Measurements from ENCODE around the gene RUBCNL.
"Not testable (repeated sequence)": the region's sequence is repeated elsewhere in the genome, so short reads cannot be mapped to it uniquely, and the experiment has no call there.

Gene RUBCNL

GRCh38 chr13:46373623-46374022 is 13.4 kb downstream of the RUBCNL start:
- DNase-seq, result no peak

- not testable (repeated sequence) for DNase-seq
Measured at GRCh38 chr13:46372938-46373337, 14.1 kb downstream of the RUBCNL start.

DNA sequence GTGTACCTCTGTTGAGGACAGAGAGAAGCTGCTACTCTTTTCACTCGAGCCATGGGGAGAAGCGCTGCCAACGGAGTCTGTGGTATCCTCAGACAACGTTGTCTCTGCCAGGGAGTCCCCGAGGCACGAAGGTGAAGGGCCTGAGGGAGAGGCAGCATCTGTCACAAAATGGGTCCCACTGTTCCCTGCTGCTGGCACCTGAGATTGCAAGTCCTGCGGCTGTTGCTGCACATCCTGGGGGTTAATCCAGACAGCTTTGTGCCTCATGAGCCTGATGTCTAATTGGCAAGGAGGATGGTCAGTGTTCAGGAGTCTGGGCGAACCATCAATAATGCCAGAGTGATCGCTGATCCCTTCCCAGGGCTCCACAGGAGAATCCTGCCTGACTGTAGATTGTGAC is 15.0 kb downstream of the RUBCNL start:
- no peak for DNase-seq

GRCh38 chr13:46369506-46370277 is 17.4 kb downstream of the RUBCNL start:
- DNase-seq, result no peak

GRCh38 chr13:46367617-46368327 is 19.3 kb downstream of the RUBCNL start:
- DNase-seq, result no peak

- DNase-seq, result no peak
Measured at GRCh38 chr13:46361276-46361934, 25.6 kb downstream of the RUBCNL start.

- DNase-seq, result no peak
Measured at GRCh38 chr13:46360604-46361003, 26.4 kb downstream of the RUBCNL start.

DNA sequence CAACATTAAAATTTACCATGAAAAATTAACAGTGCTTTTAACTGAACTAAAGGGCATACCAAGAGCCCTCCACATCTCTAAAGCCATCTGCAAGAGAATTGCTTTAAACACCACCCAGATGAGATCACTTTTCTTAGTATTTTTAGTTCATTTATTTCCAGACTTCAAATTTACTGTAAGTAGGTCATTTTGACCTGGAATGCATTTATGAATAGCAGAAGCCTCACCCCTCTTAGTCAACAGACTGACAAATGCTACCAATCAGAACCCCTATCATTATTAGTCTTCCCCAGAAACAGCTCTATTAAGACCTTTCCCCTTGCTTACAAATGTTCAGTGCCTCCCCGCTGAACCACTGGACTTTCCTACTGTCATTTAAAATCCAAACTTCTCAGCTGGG is 27.3 kb downstream of the RUBCNL start:
- no peak for DNase-seq

DNA sequence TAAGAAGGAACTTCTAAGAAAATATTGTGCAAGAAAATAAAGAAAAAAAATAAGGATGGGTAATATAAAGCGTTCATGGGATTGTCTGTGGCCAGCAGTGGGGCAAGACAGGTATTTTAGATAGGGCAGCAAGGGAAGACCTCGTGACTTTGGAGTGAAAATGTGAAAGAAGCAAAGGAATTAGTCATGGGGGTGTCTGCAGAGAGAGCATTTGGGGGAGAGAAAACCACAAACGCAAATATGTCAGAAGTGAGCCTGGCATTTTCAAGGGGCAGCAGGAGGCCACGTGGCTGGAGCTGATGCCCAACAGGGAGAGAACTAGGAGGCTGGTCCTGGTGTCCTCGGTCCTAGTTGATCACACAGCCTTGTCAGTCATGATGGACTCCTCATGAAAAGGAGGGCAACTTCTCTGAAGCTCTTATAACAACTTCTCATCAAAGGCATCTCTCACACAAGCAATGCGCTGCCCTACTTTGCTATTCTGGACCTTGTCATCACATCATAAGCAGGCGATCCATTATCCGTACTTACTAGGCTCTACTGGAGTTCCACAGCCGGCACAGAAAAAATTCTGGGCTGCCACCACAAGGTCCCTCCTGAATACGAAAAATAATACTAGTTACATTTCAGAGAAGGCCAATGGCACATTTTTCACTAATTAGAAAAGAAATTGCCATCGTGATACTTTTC is 31.0 kb downstream of the RUBCNL start:
- DNase-seq, result no peak

- no peak for DNase-seq
Measured at GRCh38 chr13:46355088-46355468, 32.0 kb downstream of the RUBCNL start.

- DNase-seq, result peak; percentile 9
Measured at GRCh38 chr13:46354156-46355087, 32.6 kb downstream of the RUBCNL start.

DNA sequence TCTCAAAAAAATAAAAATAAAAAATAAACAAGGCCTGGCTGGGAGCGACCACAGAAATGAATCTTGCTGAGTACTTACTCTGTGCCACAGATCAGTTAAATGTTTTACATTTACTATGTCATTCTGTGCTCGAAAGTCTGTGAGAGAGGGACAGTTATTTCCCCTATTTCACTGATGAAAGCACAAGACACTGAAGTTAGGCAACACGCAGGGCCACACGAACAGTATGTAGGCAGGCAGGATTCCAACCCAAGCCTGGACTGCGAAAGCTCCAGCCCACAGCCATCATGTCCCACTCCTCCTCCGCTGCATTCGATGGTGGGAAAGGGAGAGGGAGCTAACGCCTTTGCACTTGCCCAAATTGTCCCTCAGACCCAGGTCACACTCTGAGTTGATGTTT is 34.2 kb downstream of the RUBCNL start:
- DNase-seq, result no peak

DNA sequence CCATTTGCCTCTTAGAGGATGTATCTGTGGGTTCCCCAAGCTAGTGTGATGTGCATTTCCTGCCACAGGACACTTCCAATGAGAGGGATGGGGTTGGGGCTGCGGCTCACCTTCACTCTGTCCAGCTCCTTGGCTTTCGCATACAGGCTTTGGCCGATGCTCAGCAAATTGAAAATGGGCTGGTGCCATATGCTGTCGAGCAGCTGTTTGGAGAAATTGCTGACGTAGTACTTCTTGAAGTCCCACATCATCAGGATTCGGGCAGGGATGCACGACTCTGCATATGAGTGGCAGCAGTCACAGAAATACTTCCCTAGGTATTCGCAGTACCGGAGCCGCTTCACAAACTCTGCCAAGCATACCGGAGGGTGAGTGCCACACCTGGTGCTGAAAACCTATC is 37.0 kb downstream of the RUBCNL start:
- DNase-seq, result no peak

DNA sequence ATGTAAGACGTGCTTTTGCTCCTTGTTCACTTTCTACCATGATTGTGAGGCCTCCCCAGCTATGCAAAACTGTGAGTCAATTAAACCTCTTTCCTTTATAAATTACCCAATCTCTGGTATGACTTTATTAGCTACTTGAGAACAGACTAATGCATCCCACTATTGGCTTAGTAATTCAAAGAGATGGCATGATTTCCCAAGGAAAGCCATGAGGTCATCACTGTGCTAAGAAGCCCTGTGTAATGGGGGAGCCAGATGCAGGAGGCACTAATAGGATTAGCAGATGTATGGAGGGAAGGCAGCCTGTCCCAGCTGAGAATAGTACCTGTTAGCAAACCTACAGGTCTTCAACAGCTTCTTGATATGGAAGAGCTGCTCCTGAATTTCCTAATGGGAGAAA is 38.1 kb downstream of the RUBCNL start:
- no peak for DNase-seq

- DNase-seq, result no peak
Measured at GRCh38 chr13:46347277-46347676, 39.8 kb downstream of the RUBCNL start.

GRCh38 chr13:46345866-46346265 is 41.2 kb downstream of the RUBCNL start:
- DNase-seq, result no peak

DNA sequence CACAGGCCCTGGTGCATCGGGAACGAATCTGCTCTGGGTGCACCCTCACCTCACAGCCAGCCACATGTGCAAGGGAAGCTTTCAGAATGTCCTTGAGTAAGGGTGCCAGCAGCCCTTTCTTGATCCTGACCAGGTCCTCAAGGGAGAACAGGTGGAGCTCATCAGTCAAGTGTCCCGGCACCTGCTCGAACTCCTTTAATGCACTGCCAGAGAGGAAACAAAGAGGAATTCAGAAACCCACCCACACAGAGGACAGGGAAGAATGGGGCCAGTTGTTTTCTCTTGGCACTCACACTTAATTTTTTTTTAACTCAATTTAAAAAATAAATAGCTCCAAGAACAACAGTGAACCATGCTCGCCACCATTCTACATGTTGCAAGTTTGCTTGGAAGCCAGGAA is 41.7 kb downstream of the RUBCNL start:
- no peak for DNase-seq

DNA sequence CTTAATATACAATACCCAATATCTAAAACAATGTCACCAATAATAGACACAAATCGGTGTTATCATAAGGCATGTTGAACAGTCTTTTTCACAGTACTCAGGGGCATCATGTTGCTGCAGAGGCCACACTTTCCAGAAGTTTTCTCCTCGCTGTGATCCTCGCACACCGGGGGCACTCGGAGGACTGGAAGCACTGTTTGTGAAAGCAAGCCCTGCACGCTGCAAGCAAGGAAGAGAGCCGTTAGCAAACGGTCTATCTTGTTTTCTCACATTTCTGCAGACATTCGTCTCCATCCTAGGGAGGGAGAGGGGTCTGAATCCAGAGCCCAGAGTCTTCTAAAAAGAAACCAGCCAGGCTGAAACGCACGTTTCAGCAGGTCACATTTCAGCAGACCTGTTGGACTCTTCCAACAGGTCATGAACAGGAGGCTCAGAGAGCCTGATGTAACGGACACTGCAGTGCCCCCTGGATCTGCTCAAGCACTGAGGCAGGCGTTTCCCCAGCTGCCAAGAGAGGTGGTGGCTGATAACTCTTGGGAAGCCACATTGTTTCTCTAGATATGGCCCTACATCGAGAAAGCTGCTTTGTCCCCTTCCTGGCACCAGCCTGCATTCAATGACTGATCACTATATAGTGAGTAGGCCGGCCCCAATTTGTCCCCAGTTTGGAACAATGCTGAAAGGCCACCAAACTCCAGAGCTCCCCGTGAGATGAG is 43.6 kb downstream of the RUBCNL start:
- no peak for DNase-seq

- no peak for DNase-seq
Measured at GRCh38 chr13:46342538-46342937, 44.5 kb downstream of the RUBCNL start.

- peak; percentile 16 for DNase-seq
Measured at GRCh38 chr13:46341112-46341711, 45.8 kb downstream of the RUBCNL start.

- no peak for DNase-seq
Measured at GRCh38 chr13:46340631-46341111, 46.4 kb downstream of the RUBCNL start.

Measured in stimulated activated naive CD4-positive, alpha-beta T cell treated with Interleukin-2 at 50 U/mL for 16 hours (primary cell).